Activated naive CD8-positive, alpha-beta T cell (primary cell): ENCODE measurements around the gene GLRX.

Source experiments
- H3K27ac Mint-ChIP-seq: one replicate; pipeline ENCODE4 v1.8.0; 2021; ENCODE audit warnings: mixed read lengths
- H3K27me3 Mint-ChIP-seq: one replicate; pipeline ENCODE4 v1.8.0; 2021; ENCODE audit warnings: mixed read lengths
- H3K36me3 Mint-ChIP-seq: one replicate; pipeline ENCODE4 v1.8.0; 2021; ENCODE audit warnings: mixed read lengths
- H3K4me1 Mint-ChIP-seq: one replicate; pipeline ENCODE4 v1.8.0; 2021; ENCODE audit warnings: low read depth, mixed read lengths
- H3K4me3 Mint-ChIP-seq: one replicate; pipeline ENCODE4 v1.8.0; 2021; ENCODE audit warnings: mild to moderate bottlenecking, mixed read lengths
- H3K9me3 Mint-ChIP-seq: one replicate; pipeline ENCODE4 v1.8.0; 2021; ENCODE audit warnings: low read depth, mixed read lengths

The GLRX gene

DNA sequence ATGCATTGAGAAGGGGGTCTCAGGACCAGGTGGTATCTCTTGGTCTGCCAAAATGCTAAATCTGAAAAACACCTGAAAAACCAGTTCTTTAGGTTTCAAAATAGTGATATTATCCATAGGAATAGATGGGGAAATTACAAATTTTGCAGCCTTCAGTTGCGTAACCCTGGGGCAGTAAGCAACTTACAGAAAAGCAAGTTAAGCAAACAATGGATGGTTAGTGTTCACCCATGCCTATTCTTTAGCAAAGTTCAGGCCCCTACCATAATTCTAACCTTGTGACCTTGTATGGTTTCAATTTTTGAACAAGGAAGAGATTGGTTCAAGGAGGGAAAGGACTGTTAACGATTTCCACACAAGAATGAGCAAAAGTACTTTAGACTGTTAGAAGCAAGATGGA is 24.5 kb downstream of the GLRX start:
- no peaks in the 10 kb centered on the region for H3K27me3 Mint-ChIP-seq
- peaks cover 2% of the 10 kb centered on the region for H3K36me3 Mint-ChIP-seq
- H3K27ac Mint-ChIP-seq, result no peak overlapping the region
- H3K4me1 Mint-ChIP-seq, result no peaks in the 10 kb centered on the region
- H3K9me3 Mint-ChIP-seq, result no peaks in the 10 kb centered on the region
- H3K4me3 Mint-ChIP-seq, result no peak overlapping the region

DNA sequence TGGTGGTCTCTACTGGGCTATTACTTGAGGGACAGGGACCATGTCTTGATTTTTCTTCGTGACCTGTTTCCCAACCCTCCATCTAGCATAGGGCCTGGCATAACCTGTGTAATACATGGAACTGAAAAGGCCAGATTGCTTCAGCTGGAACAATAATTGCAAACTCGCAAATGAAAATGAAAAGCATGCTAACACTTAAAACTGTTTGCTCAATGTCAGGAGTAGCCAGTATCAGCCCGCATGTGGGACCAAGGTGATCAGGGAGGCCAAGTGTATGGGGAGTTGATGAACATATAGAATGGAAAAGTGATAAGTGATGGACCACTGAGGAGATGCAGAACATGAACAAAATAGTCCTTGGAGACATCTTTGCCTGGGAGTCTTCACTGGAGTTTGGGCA is 25.2 kb downstream of the GLRX start:
- Mint-ChIP-seq H3K36me3 (peaks cover 2% of the 10 kb centered on the region), H3K4me1 (no peaks in the 10 kb centered on the region), H3K4me3 (no peak overlapping the region), H3K27ac (no peak overlapping the region), H3K9me3 (no peaks in the 10 kb centered on the region), H3K27me3 (no peaks in the 10 kb centered on the region)

DNA sequence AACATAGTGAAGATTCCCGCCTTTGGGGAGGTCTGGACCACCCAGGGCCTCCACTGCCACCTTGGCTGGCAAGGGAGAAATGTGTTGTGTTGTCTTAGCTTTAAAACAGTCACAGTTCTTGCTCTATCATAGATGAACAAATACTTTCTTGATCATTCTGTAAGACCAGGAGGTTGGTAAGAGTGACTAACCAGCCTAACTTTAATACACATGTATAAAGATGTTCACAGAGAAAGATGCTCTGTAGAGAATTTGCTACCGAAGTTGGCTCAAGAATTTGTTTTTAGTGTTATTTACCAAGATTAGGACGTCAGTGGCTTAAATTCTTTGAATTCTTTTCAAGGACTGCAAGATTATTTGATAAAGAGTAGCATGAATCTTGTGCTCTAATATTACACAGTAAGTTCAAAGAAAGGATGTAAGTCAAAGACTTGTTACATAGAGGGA is 28.4 kb downstream of the GLRX start:
- no peaks in the 10 kb centered on the region for H3K4me1 Mint-ChIP-seq
- no peaks in the 10 kb centered on the region for H3K9me3 Mint-ChIP-seq
- H3K27me3 Mint-ChIP-seq, result no peaks in the 10 kb centered on the region
- H3K36me3 Mint-ChIP-seq, result peaks cover 4% of the 10 kb centered on the region
- H3K4me3 Mint-ChIP-seq, result no peak overlapping the region
- no peak overlapping the region for H3K27ac Mint-ChIP-seq

DNA sequence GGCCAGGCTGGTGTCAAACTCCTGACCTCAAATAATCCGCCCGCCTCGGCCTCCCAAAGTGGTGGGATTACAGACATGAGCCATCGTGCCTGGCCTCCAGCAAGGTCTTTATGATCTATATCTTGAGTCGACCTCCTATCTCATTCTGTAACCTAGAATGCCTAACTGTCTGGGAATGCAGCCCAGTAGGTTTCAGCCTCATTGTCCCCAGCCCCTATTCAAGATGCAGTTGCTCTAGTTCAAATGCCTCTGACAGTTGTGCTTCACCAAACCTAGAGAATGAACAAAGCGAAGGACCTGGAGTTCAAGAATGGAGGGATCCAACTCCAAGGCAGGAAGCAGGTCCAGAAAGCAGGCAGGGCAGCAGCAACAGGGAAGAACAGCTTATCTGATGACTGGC is 30.8 kb downstream of the GLRX start:
- Mint-ChIP-seq H3K4me3 (no peak overlapping the region), H3K27ac (no peak overlapping the region), H3K9me3 (no peaks in the 10 kb centered on the region), H3K27me3 (no peaks in the 10 kb centered on the region), H3K36me3 (peaks cover 2% of the 10 kb centered on the region), H3K4me1 (no peaks in the 10 kb centered on the region)

DNA sequence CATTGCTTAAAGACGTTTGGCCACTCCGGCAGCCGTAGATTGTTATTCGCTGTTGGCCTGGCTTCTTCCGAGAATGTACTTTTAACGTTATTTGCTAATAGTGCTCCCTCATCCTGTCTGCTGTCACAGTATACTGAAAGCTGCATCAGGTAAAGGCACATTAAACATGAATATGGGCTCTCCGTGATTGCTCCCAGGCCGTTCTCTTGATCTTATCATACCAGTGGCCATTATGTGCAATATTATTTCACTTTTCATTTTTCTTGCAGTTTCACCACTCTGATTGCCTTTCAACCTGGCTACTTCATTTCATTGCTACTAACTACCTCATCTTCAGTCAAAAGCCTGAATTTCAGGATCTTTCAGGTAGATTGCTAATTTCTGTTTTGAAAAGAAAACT is 34.0 kb downstream of the GLRX start:
- Mint-ChIP-seq H3K27ac (no peak overlapping the region), H3K36me3 (peaks cover 2% of the 10 kb centered on the region), H3K9me3 (no peaks in the 10 kb centered on the region), H3K4me3 (no peak overlapping the region), H3K27me3 (no peaks in the 10 kb centered on the region), H3K4me1 (no peaks in the 10 kb centered on the region)

DNA sequence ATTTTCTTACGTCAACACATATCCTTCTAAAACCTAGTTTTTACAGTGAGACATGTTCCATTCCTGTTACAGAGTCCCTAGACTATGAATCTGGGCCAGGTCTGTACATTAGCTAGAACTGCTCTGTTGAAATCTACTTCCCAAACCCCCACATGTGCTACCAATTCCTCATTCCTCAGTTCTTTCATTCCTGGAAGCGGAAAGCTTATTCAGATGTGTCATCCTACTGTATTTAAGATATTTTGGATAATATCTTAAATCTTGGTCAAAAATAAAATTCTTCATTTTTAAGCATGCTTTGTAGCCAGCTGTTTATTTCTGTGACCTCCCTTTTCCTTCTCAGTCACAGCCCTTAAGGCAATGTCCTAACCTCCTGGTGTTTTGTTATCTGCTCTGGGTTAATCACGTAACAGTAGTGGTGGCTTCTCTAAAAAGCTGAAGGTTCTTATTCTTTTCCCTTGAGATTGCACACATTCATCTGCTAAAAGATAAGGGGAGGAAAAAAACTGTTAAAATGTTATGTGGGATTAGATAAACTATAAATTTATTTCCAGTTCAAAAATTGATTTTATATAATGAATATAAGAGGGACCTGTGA is 35.6 kb downstream of the GLRX start:
- no peaks in the 10 kb centered on the region for H3K9me3 Mint-ChIP-seq
- H3K36me3 Mint-ChIP-seq, result peaks cover 2% of the 10 kb centered on the region
- H3K4me3 Mint-ChIP-seq, result no peak overlapping the region
- no peaks in the 10 kb centered on the region for H3K4me1 Mint-ChIP-seq
- no peak overlapping the region for H3K27ac Mint-ChIP-seq
- no peaks in the 10 kb centered on the region for H3K27me3 Mint-ChIP-seq

DNA sequence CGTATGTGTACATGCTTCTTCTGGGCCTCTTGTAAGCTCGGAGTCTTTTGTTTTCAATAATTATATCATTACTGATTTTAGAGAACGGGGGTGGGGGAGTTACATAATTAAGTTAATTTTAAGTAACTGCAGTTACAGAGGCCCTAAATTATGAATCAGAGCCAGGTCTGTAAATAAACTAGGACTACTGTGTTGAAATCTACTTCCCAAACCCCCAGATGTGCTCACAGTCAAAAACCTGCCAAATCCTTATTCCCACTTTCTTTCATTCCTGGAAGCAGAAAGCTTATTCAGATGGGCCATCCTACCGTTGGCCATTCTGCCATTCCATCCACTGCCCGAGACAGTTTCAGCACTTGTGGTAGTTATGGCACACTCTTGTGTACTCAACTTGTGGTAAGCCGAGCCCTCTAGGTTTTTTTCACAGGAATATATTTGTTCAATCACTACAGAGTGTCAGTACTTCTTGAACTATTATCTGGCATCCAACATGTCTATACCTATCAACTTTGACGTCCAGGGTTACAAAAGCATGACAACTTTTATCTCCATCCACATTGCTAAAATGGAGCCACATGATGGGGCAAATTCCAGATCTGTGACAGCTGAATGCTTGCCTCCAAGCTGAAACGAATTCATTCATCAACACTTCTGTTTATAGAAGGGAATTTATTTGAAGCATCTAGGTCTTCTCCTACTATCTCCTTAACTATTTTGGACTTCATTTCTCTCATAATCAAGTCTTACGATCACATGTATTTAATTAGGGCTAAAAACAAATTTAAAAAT is 37.8 kb downstream of the GLRX start:
- Mint-ChIP-seq H3K36me3 (peaks cover 2% of the 10 kb centered on the region), H3K27ac (no peak overlapping the region), H3K4me1 (peaks cover 5% of the 10 kb centered on the region), H3K27me3 (no peaks in the 10 kb centered on the region), H3K4me3 (no peak overlapping the region), H3K9me3 (no peaks in the 10 kb centered on the region)

DNA sequence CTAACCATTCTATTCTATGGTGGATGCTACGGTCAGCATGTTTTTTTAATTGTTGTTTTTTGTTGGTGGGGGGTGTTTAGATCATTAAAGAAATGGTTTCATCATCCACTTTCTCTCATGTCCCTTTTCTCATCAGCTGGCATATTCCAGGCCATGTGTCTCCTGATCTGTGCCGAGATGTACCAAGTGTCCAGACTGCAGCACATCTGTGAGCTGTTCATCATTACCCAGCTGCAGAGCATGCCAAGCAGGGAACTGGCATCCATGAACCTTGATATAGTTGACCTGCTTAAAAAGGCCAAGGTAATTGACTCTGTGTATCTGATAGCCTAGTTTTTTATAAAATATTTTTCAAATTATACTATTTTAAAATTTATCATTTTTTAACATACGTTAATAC is 38.9 kb downstream of the GLRX start:
- H3K36me3 Mint-ChIP-seq, result no peaks in the 10 kb centered on the region
- peaks cover 5% of the 10 kb centered on the region for H3K4me1 Mint-ChIP-seq
- H3K4me3 Mint-ChIP-seq, result no peak overlapping the region
- no peaks in the 10 kb centered on the region for H3K9me3 Mint-ChIP-seq
- H3K27me3 Mint-ChIP-seq, result no peaks in the 10 kb centered on the region
- H3K27ac Mint-ChIP-seq, result peak overlapping the region; percentile 41

DNA sequence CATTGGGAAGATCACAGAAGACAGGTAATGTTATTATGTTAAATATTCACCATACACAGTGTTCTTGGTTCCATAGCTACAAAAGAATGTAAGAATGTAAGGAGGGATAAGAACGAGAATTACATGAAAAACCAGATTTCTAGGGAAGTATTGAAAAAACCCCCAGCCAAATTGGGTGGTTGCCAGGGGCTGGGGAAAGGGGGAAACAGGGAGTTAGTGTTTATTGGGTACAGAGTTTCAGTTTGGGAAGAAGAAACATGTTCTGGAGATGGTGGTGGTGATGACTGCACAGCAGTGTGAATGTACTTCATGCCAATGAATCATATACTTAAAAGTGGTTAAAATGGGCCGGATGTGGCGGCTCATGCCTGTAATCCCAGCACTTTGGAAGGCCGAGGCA is 40.3 kb downstream of the GLRX start:
- H3K36me3 Mint-ChIP-seq, result no peaks in the 10 kb centered on the region
- no peaks in the 10 kb centered on the region for H3K27me3 Mint-ChIP-seq
- no peaks in the 10 kb centered on the region for H3K9me3 Mint-ChIP-seq
- peaks cover 5% of the 10 kb centered on the region for H3K4me1 Mint-ChIP-seq
- no peak overlapping the region for H3K27ac Mint-ChIP-seq
- H3K4me3 Mint-ChIP-seq, result no peak overlapping the region

DNA sequence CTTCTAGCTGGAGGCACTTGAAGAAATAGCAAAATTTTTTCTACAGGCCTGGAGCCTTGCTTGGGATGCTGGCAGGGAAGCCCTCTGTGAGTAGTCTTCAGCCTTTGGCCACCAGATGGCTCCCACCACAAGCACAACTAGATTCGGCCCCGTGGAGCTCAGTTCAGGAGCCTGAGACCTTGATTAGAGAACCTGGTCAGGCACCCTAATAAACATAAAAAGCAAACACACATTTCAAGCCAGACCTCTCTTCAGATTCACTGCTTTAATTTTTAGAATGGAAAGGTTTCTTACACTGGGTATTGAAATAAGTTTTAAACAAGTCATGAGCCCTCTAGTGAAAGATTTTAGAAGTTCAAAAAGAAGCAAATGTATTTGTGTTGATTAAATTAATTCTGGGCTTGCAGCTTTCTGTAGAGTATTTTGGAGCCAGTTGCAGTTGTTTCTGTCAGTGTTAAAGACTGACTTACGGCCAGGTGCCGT is 41.4 kb downstream of the GLRX start:
- Mint-ChIP-seq H3K27me3 (no peaks in the 10 kb centered on the region), H3K36me3 (no peaks in the 10 kb centered on the region), H3K27ac (no peak overlapping the region)

DNA sequence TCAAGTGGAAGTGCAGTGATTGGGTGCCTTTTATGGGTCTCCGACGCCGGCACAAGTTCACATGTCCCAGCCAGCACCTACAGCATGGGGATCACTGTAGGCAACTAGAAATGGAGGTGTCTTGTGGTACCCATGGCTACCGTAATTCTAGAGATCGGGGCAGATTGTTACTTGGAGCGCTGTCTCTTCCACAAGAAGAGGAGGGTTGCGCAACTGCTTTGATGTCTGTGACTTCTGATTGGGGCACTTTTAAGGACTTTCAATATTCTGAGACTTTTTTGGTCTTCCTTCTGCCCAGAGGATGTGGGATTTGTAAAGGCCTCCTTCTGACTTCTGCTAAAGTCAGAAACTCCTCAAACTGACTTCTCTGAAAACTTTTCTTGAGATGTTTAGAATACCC is 41.9 kb downstream of the GLRX start:
- no peaks in the 10 kb centered on the region for H3K36me3 Mint-ChIP-seq
- H3K9me3 Mint-ChIP-seq, result no peaks in the 10 kb centered on the region
- no peak overlapping the region for H3K4me3 Mint-ChIP-seq
- peaks cover 5% of the 10 kb centered on the region for H3K4me1 Mint-ChIP-seq
- H3K27ac Mint-ChIP-seq, result no peak overlapping the region
- no peaks in the 10 kb centered on the region for H3K27me3 Mint-ChIP-seq

More for the DNA sequence above, 41.4 kb downstream of the GLRX start:
- Mint-ChIP-seq H3K9me3 (no peaks in the 10 kb centered on the region), H3K4me1 (peaks cover 5% of the 10 kb centered on the region), H3K4me3 (peak overlapping the region; percentile 71)

DNA sequence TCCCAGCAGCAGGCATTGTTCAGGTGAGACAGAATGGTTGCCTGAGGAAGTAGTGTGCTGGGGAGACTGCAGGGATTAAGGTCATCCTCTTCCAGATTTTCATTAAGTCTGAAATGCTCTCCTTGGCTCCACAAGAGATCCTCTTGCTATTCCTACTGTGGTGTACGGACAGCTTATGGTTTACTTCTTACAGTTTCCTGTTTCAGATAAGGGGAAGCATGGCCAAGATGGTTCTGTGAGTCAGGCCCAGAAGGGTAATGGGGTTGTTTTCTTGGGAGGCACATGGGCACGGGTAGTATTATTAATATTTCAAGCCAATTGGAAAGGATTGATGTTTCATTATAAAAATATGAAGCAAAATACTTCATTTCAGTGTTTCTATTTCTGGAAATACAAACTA is 42.9 kb downstream of the GLRX start:
- H3K36me3 Mint-ChIP-seq, result no peaks in the 10 kb centered on the region
- H3K4me3 Mint-ChIP-seq, result no peak overlapping the region
- H3K9me3 Mint-ChIP-seq, result no peaks in the 10 kb centered on the region
- H3K27me3 Mint-ChIP-seq, result no peaks in the 10 kb centered on the region
- no peak overlapping the region for H3K27ac Mint-ChIP-seq
- peaks cover 5% of the 10 kb centered on the region for H3K4me1 Mint-ChIP-seq

DNA sequence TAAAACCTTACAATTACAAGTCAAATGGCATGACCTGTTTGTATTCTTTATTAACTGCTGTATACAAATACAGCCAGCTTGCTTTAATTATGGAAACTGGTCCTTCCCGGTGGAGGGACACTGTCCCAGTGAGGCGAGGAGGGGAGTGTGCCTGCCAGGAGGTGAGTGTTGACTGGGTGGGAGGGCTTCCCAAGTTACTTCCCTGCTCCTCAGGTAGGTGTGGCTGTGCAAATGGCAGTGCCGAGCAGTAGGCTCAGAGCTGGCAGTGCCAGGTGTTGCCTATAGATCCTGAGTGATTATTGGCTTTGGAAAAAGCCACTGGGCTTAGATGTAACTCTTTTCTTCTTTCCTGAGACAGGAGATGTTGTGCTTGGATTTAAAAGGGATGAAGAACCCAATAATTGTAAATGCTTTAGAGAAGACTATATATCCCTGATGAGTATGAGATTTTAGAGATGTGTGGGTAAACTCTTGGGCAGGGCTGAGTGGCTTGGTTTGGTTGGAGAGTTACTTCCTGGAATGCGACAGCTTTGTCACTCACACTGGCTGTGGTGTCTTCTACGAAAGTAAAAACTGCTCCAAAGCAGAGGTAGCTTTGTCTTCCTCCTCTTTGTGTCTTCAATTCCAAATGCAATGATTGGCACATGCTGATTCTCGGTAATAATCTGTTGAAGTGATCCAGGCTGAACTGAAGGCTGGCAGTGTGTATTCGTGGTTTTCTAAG is 43.7 kb downstream of the GLRX start:
- H3K27ac Mint-ChIP-seq, result no peak overlapping the region

DNA sequence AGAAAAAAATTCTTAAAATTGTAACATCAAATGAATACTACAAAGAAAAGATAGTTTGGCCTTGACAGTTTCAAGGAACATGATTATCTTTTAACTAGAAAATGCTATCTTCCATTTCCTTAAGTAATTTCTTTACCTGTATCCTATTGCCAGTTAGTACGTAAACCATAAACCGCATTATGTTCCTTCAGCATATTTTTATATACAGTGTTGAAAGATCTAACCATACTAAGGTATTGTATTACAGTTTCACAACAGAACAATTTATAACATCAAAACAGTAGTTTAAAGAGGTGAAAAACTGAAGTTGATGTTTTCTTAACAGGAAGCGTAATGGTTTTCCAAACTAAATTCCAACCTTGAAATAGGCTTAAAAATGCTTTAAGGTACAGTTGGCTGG is 45.1 kb downstream of the GLRX start:
- peaks cover 5% of the 10 kb centered on the region for H3K4me1 Mint-ChIP-seq

More for the DNA sequence above, 43.7 kb downstream of the GLRX start:
- H3K36me3 Mint-ChIP-seq, result no peaks in the 10 kb centered on the region
- peaks cover 5% of the 10 kb centered on the region for H3K4me1 Mint-ChIP-seq
- no peaks in the 10 kb centered on the region for H3K9me3 Mint-ChIP-seq
- no peak overlapping the region for H3K4me3 Mint-ChIP-seq
- H3K27me3 Mint-ChIP-seq, result no peaks in the 10 kb centered on the region

DNA sequence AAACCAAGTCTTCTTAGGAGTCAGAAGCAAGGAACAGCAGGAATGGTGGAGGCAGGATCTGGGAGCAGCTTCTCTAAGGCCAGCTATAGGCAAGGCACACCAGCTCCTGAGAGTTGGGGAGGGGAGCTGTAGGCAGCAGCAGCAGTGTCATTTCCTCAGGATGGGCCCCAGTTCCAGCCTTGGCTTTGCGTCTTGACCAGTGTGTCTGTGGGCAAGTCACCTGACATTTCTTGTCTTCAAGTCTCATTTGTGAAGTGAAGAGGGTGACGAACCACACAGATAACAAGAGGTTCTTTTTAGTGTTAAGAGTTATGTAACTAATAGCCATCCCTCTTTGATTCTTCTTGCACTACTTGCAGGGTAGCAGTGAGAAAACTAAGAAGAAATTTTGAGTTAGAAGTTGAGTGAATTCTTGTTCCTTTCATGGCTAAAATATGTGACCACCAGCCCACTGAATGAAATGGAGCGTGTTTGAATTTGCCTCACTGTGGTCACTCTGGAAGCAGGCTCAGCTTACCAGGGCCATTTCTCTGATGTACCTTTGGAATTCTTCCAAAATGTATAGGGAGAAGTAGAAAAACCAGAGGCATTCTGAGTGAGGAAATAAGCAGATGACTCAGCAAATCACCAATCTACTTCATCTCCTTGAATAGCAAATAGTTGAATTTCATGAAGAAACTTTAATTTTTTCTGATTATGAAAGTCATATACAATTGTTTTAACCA is 49.0 kb downstream of the GLRX start:
- Mint-ChIP-seq H3K36me3 (no peaks in the 10 kb centered on the region), H3K4me1 (no peaks in the 10 kb centered on the region), H3K9me3 (no peaks in the 10 kb centered on the region), H3K4me3 (no peak overlapping the region), H3K27me3 (no peaks in the 10 kb centered on the region), H3K27ac (no peak overlapping the region)

More for the DNA sequence above, 45.1 kb downstream of the GLRX start:
- Mint-ChIP-seq H3K36me3 (no peaks in the 10 kb centered on the region), H3K4me3 (no peak overlapping the region), H3K27me3 (no peaks in the 10 kb centered on the region), H3K27ac (no peak overlapping the region), H3K9me3 (no peaks in the 10 kb centered on the region)
